Measurements from ENCODE around the gene NFE2L2.

GRCh38 chr2:177201919-177202346, 62.6 kb downstream of the NFE2L2 start:
- TF ChIP-seq EZH2 (IDR thresholded peaks at IDR 0.05) = no peak
- no peak for TF ChIP-seq POLR2AphosphoS5 (IDR thresholded peaks at IDR 0.05; ENCODE audit: borderline replicate concordance, low read depth, low read length)
- TF ChIP-seq FOXP2 (optimal IDR thresholded peaks at IDR 0.05; ENCODE audit: control extremely low read depth, extremely low read length, insufficient read depth) = no peak

All from SK-N-MC (cell line).